Activated naive CD4-positive, alpha-beta T cell treated with anti-CD3 and anti-CD28 coated beads, Interleukin-2, amount 50 U/mL, for 24 hours (primary cell): ENCODE results near the gene RSPH10B.
A peak's percentile ranks its signal among the peaks of the same experiment; 100 is the strongest.
"Not testable (repeated sequence)": the region's sequence is repeated elsewhere in the genome, so short reads cannot be mapped to it uniquely, and the experiment has no call there.

Source experiments
- H3K27ac Mint-ChIP-seq: one replicate; pipeline ENCODE4 v1.8.0; 2021; ENCODE audit warnings: mild to moderate bottlenecking, mixed read lengths
- H3K27me3 Mint-ChIP-seq: one replicate; pipeline ENCODE4 v1.8.0; 2021; ENCODE audit warnings: mixed read lengths
- H3K36me3 Mint-ChIP-seq: one replicate; pipeline ENCODE4 v1.8.0; 2021; ENCODE audit warnings: mixed read lengths
- H3K4me1 Mint-ChIP-seq: one replicate; pipeline ENCODE4 v1.8.0; 2021; ENCODE audit warnings: mixed read lengths
- H3K4me3 Mint-ChIP-seq: one replicate; pipeline ENCODE4 v1.8.0; 2021; ENCODE audit warnings: mild to moderate bottlenecking, mixed read lengths
- H3K9me3 Mint-ChIP-seq: one replicate; pipeline ENCODE4 v1.8.0; 2021; ENCODE audit warnings: mixed read lengths

RSPH10B gene

GRCh38 chr7:5963205-5963604 is 7.3 kb downstream of the RSPH10B start:
- not testable (repeated sequence) for H3K4me3 Mint-ChIP-seq, H3K9me3 Mint-ChIP-seq, H3K27ac Mint-ChIP-seq, H3K27me3 Mint-ChIP-seq, H3K36me3 Mint-ChIP-seq, H3K4me1 Mint-ChIP-seq

- H3K4me1 Mint-ChIP-seq, H3K36me3 Mint-ChIP-seq, H3K4me3 Mint-ChIP-seq, H3K27ac Mint-ChIP-seq, H3K9me3 Mint-ChIP-seq, H3K27me3 Mint-ChIP-seq: not testable (repeated sequence)
Observed at GRCh38 chr7:5934945-5935450, 35.5 kb downstream of the RSPH10B start.

- not testable (repeated sequence) for H3K36me3 Mint-ChIP-seq, H3K27ac Mint-ChIP-seq, H3K4me3 Mint-ChIP-seq, H3K4me1 Mint-ChIP-seq, H3K9me3 Mint-ChIP-seq, H3K27me3 Mint-ChIP-seq
Observed at GRCh38 chr7:5931905-5932644, 38.4 kb downstream of the RSPH10B start.

GRCh38 chr7:5931250-5931649 is 39.2 kb downstream of the RSPH10B start:
- H3K9me3 Mint-ChIP-seq, H3K27ac Mint-ChIP-seq, H3K36me3 Mint-ChIP-seq, H3K27me3 Mint-ChIP-seq, H3K4me1 Mint-ChIP-seq, H3K4me3 Mint-ChIP-seq: not testable (repeated sequence)

GRCh38 chr7:5930290-5930689 is 40.2 kb downstream of the RSPH10B start:
- not testable (repeated sequence) for H3K27ac Mint-ChIP-seq, H3K36me3 Mint-ChIP-seq, H3K27me3 Mint-ChIP-seq, H3K4me3 Mint-ChIP-seq, H3K9me3 Mint-ChIP-seq, H3K4me1 Mint-ChIP-seq

- H3K27me3 Mint-ChIP-seq, H3K4me1 Mint-ChIP-seq, H3K27ac Mint-ChIP-seq, H3K4me3 Mint-ChIP-seq, H3K9me3 Mint-ChIP-seq, H3K36me3 Mint-ChIP-seq: not testable (repeated sequence)
Observed at GRCh38 chr7:5926263-5926870, 44.1 kb downstream of the RSPH10B start.

GRCh38 chr7:5924630-5925029 is 45.9 kb downstream of the RSPH10B start:
- not testable (repeated sequence) for H3K4me3 Mint-ChIP-seq, H3K9me3 Mint-ChIP-seq, H3K36me3 Mint-ChIP-seq, H3K4me1 Mint-ChIP-seq, H3K27ac Mint-ChIP-seq, H3K27me3 Mint-ChIP-seq

GRCh38 chr7:5924180-5924579 is 46.3 kb downstream of the RSPH10B start:
- not testable (repeated sequence) for H3K9me3 Mint-ChIP-seq, H3K36me3 Mint-ChIP-seq, H3K27ac Mint-ChIP-seq, H3K27me3 Mint-ChIP-seq, H3K4me1 Mint-ChIP-seq, H3K4me3 Mint-ChIP-seq

- not testable (repeated sequence) for H3K36me3 Mint-ChIP-seq, H3K9me3 Mint-ChIP-seq, H3K27me3 Mint-ChIP-seq, H3K4me1 Mint-ChIP-seq, H3K4me3 Mint-ChIP-seq, H3K27ac Mint-ChIP-seq
Observed at GRCh38 chr7:5916529-5916928, 54.0 kb downstream of the RSPH10B start.

GRCh38 chr7:5908835-5909234 is 61.7 kb downstream of the RSPH10B start:
- H3K27me3 Mint-ChIP-seq, H3K9me3 Mint-ChIP-seq, H3K4me1 Mint-ChIP-seq, H3K27ac Mint-ChIP-seq, H3K36me3 Mint-ChIP-seq, H3K4me3 Mint-ChIP-seq: not testable (repeated sequence)

- not testable (repeated sequence) for H3K4me3 Mint-ChIP-seq, H3K4me1 Mint-ChIP-seq, H3K27ac Mint-ChIP-seq, H3K27me3 Mint-ChIP-seq, H3K9me3 Mint-ChIP-seq, H3K36me3 Mint-ChIP-seq
Observed at GRCh38 chr7:5904726-5905125, 65.8 kb downstream of the RSPH10B start.

GRCh38 chr7:5903002-5903401 is 67.5 kb downstream of the RSPH10B start:
- not testable (repeated sequence) for H3K36me3 Mint-ChIP-seq, H3K27ac Mint-ChIP-seq, H3K4me1 Mint-ChIP-seq, H3K9me3 Mint-ChIP-seq, H3K4me3 Mint-ChIP-seq, H3K27me3 Mint-ChIP-seq

GRCh38 chr7:5898480-5899224 is 71.8 kb downstream of the RSPH10B start, which contains the start of gene CCZ1:
TSS of gene CCZ1 (plus strand) at chr7:5898733. CDS start at chr7:5898800, 67 bp downstream.
- not testable (repeated sequence) for H3K27me3 Mint-ChIP-seq, H3K9me3 Mint-ChIP-seq, H3K36me3 Mint-ChIP-seq, H3K4me1 Mint-ChIP-seq
- peak within 1 kb of the TSS; percentile 41 for H3K27ac Mint-ChIP-seq
- H3K4me3 Mint-ChIP-seq = peak within 1 kb of the TSS; percentile 83

GRCh38 chr7:5897369-5897919 is 73.0 kb downstream of the RSPH10B start:
- H3K4me3 Mint-ChIP-seq = peak overlapping the region; percentile 74
- H3K4me1 Mint-ChIP-seq, H3K9me3 Mint-ChIP-seq, H3K36me3 Mint-ChIP-seq, H3K27me3 Mint-ChIP-seq, H3K27ac Mint-ChIP-seq: not testable (repeated sequence)

GRCh38 chr7:5892498-5892897 is 78.0 kb downstream of the RSPH10B start:
- H3K27ac Mint-ChIP-seq = no peak overlapping the region
- H3K36me3 Mint-ChIP-seq = no peaks in the 10 kb centered on the region
- no peaks in the 10 kb centered on the region for H3K4me1 Mint-ChIP-seq
- H3K9me3 Mint-ChIP-seq = no peaks in the 10 kb centered on the region
- no peak overlapping the region for H3K4me3 Mint-ChIP-seq
- H3K27me3 Mint-ChIP-seq = no peaks in the 10 kb centered on the region

- not testable (repeated sequence) for H3K9me3 Mint-ChIP-seq, H3K4me3 Mint-ChIP-seq
Observed at GRCh38 chr7:5890244-5890643, 80.2 kb downstream of the RSPH10B start.

More at GRCh38 chr7:5890244-5890643, 80.2 kb downstream of the RSPH10B start:
- not testable (repeated sequence) for H3K36me3 Mint-ChIP-seq, H3K27me3 Mint-ChIP-seq, H3K4me1 Mint-ChIP-seq, H3K27ac Mint-ChIP-seq
